Measurements from ENCODE around the gene ZDHHC18. TPM values are rescaled to one million over a fixed set of nuclear protein-coding genes. Genes with fewer than 3 reads are reported as not detected.
A peak's percentile ranks its signal among the peaks of the same experiment; 100 is the strongest.

The ZDHHC18 gene
- total and polyA plus RNA-seq, 2 experiments from 2014 or later = 1.3 to 11.6 TPM

DNA sequence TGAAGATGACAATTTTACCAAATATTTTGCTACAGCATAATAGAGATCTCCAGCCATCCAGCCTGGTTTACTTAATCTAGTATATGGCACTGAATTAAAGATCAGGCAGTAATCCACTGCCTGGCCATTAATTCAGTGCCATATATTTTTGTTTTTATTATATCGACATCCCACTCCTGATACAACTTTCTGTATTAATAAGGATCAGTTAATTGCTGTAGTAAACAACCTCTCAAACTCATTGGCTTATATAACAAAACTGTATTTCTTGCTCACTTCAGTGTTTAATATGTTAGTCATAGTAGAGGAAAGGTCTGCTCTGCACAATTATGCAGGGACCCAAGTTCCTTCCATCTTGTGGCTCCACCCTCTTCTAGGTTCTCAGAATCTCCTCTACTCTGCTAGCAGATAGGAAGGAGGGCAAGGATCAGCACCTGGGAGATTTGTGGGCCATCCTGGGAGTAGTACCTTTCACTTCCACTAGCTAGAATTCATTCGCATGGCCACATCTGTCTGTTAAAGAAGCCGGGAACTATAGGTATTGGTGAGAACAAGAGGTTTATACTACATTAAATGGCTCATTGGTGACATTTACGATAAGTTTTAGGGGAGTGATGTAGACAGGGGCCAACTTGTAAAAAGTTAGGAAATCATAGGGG is 3.6 kb upstream of the ZDHHC18 start:
- H3K4me1 ChIP-seq (ENCODE audit: insufficient read depth) = peaks cover 5% of the 10 kb centered on the region; the same call in 1 of the 2 replicates
- no peak overlapping the region for H3K4me3 ChIP-seq
- H3K9me3 ChIP-seq (ENCODE audit: low read depth) = no peaks in the 10 kb centered on the region
- no peak overlapping the region for H3K27ac ChIP-seq
- H3K4me2 ChIP-seq (ENCODE audit: unreplicated experiment) = no peak overlapping the region
- no peak for DNase-seq
- no peak for TF ChIP-seq EZH2phosphoT487 (IDR thresholded peaks at IDR 0.05; ENCODE audit: insufficient read depth, low read depth)
- TF ChIP-seq EZH2 (IDR thresholded peaks at IDR 0.05; ENCODE audit: insufficient read depth, poor library complexity, severe bottlenecking) = no peak
- WGBS, 2 experiments (ENCODE audit: low coverage in 1 of 2, low lambda C conversion rate in 2 of 2, missing lambda C conversion rate in 2 of 2) = 95 to 96% methylated on average over 4 of the region's 4 CpGs
- H3K36me3 ChIP-seq (ENCODE audit: low read depth) = no peaks in the 10 kb centered on the region
- H3K27me3 ChIP-seq (replicated peaks; ENCODE audit: insufficient read depth) = no peaks in the 10 kb centered on the region
- no peaks in the 10 kb centered on the region for H3K9me2 ChIP-seq (ENCODE audit: insufficient read depth)
- H3F3A ChIP-seq (ENCODE audit: insufficient read depth) = peaks cover 15% of the 10 kb centered on the region
- peaks cover 10% of the 10 kb centered on the region for H3K79me2 ChIP-seq (ENCODE audit: insufficient read depth)
- H3K9ac ChIP-seq = no peak overlapping the region
- in situ Hi-C loops (cut with MboI) = no loop called here
- no peaks in the 10 kb centered on the region for H4K20me1 ChIP-seq (ENCODE audit: insufficient read depth)
- no peak overlapping the region for H2AFZ ChIP-seq

DNA sequence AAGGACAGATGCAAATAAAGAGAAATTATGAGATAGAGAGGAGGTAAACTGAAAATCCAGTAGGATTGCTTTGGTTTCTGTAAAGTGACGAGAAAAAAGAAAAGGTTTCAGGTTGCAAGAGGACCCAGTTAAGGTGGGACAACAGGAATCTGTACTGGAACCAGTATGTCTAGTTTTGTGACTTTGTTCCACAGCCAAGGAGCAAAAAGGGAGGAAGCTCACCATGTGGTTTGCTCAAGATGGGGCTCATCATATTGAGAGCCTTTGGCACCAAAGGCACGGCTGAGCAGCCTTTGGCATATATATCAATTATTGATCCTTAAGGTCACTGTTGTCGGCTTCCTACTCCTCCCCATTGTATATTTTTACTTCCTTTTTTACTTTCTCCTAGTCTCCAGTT is 1.8 kb upstream of the ZDHHC18 start:
- WGBS, 2 experiments (ENCODE audit: low coverage in 1 of 2, low lambda C conversion rate in 2 of 2, missing lambda C conversion rate in 2 of 2) = 89 to 90% methylated on average over 3 of the region's 3 CpGs
- TF ChIP-seq EZH2phosphoT487 (IDR thresholded peaks at IDR 0.05; ENCODE audit: insufficient read depth, low read depth) = no peak
- no peak for TF ChIP-seq EZH2 (IDR thresholded peaks at IDR 0.05; ENCODE audit: insufficient read depth, poor library complexity, severe bottlenecking)
- H3F3A ChIP-seq (ENCODE audit: insufficient read depth) = peaks cover 15% of the 10 kb centered on the region
- no peak overlapping the region for H3K4me3 ChIP-seq
- no peak for DNase-seq
- H2AFZ ChIP-seq = peak overlapping the region; percentile 98; the same call in 1 of the 2 replicates
- no peak overlapping the region for H3K27ac ChIP-seq
- no peak overlapping the region for H3K9ac ChIP-seq
- in situ Hi-C loops (cut with MboI) = no loop called here
- H4K20me1 ChIP-seq (ENCODE audit: insufficient read depth) = no peaks in the 10 kb centered on the region
- no peak overlapping the region for H3K4me2 ChIP-seq (ENCODE audit: unreplicated experiment)
- peaks cover 5% of the 10 kb centered on the region; the same call in 1 of the 2 replicates for H3K4me1 ChIP-seq (ENCODE audit: insufficient read depth)
- no peaks in the 10 kb centered on the region for H3K9me3 ChIP-seq (ENCODE audit: low read depth)
- no peaks in the 10 kb centered on the region for H3K9me2 ChIP-seq (ENCODE audit: insufficient read depth)
- H3K36me3 ChIP-seq (ENCODE audit: low read depth) = no peaks in the 10 kb centered on the region
- no peaks in the 10 kb centered on the region for H3K27me3 ChIP-seq (replicated peaks; ENCODE audit: insufficient read depth)
- peaks cover 24% of the 10 kb centered on the region for H3K79me2 ChIP-seq (ENCODE audit: insufficient read depth)

DNA sequence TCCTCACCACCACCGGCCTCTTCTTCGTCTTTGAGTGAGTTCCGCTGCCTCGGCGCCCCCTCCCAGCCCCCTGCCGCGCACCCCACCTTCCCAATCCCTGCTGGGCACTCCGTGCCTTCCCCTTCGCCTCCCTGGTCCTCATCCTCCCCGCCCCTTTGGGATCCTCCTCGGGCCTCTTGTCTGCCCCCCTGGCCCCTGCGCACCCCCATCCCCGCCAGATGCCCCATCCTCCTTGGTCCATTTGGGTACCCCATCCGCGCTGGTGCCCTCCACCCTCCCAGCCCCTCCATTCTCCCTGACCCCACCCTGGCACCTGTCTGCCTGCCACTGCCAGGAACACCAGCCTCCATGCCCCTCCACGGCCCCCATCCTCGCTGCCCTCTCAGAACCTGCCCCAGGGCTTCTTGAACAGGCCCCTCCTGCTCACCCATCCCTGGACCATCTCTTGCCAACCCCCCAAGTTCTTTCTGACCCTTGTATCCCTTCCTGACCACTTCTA is 667 bp downstream of the ZDHHC18 start:
- no peaks in the 10 kb centered on the region for H4K20me1 ChIP-seq (ENCODE audit: insufficient read depth)
- H3K4me1 ChIP-seq (ENCODE audit: insufficient read depth) = peaks cover 5% of the 10 kb centered on the region; the same call in 1 of the 2 replicates
- H3K27ac ChIP-seq = no peak overlapping the region
- H3K9ac ChIP-seq = peak overlapping the region; percentile 87
- peak overlapping the region; percentile 70 for H2AFZ ChIP-seq
- H3K4me2 ChIP-seq (ENCODE audit: unreplicated experiment) = peak overlapping the region; percentile 86
- peaks cover 15% of the 10 kb centered on the region for H3F3A ChIP-seq (ENCODE audit: insufficient read depth)
- H3K9me2 ChIP-seq (ENCODE audit: insufficient read depth) = no peaks in the 10 kb centered on the region
- no peak for DNase-seq
- H3K27me3 ChIP-seq (replicated peaks; ENCODE audit: insufficient read depth) = no peaks in the 10 kb centered on the region
- H3K9me3 ChIP-seq (ENCODE audit: low read depth) = no peaks in the 10 kb centered on the region
- no peaks in the 10 kb centered on the region for H3K36me3 ChIP-seq (ENCODE audit: low read depth)
- no peak for TF ChIP-seq EZH2 (IDR thresholded peaks at IDR 0.05; ENCODE audit: insufficient read depth, poor library complexity, severe bottlenecking)
- TF ChIP-seq EZH2phosphoT487 (IDR thresholded peaks at IDR 0.05; ENCODE audit: insufficient read depth, low read depth) = no peak
- peak overlapping the region; percentile 78 for H3K4me3 ChIP-seq
- in situ Hi-C loops (cut with MboI) = no loop called here
- 2 to 7% methylated on average over 3 to 17 of the region's 17 CpGs for WGBS, 2 experiments (ENCODE audit: low coverage in 1 of 2, low lambda C conversion rate in 2 of 2, missing lambda C conversion rate in 2 of 2)
- peaks cover 42% of the 10 kb centered on the region for H3K79me2 ChIP-seq (ENCODE audit: insufficient read depth)

DNA sequence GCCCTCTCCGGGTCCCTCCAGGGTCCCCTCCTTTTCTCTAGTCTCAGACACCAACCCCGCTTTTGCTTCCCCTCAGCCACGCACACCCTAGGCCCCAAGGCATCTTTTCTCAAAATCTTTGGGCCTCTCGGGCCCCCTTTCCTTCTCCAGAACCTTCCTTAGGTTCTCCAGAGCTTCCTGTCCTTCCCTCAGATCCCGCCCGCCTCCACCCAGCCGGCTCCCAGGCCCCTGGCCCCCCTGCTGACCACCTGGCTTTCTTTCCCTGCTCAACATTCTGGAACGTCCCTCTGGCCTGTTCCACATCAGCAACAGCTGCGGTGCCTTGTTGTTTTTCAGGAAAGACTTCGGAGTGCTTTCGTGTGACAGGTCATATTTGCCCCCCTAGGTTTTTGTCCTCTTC is 1.2 kb downstream of the ZDHHC18 start:
- peak overlapping the region; percentile 87 for H3K9ac ChIP-seq
- H3K9me2 ChIP-seq (ENCODE audit: insufficient read depth) = no peaks in the 10 kb centered on the region
- peaks cover 15% of the 10 kb centered on the region for H3F3A ChIP-seq (ENCODE audit: insufficient read depth)
- peak overlapping the region; percentile 70; the same call in 1 of the 2 replicates for H2AFZ ChIP-seq
- no peak overlapping the region for H3K27ac ChIP-seq
- TF ChIP-seq EZH2phosphoT487 (IDR thresholded peaks at IDR 0.05; ENCODE audit: insufficient read depth, low read depth) = no peak
- TF ChIP-seq EZH2 (IDR thresholded peaks at IDR 0.05; ENCODE audit: insufficient read depth, poor library complexity, severe bottlenecking) = no peak
- peak; percentile 30 for DNase-seq
- WGBS, 2 experiments (ENCODE audit: low coverage in 1 of 2, low lambda C conversion rate in 2 of 2, missing lambda C conversion rate in 2 of 2) = 17 to 18% methylated on average over 11 of the region's 11 CpGs
- peaks cover 42% of the 10 kb centered on the region for H3K79me2 ChIP-seq (ENCODE audit: insufficient read depth)
- no peaks in the 10 kb centered on the region for H4K20me1 ChIP-seq (ENCODE audit: insufficient read depth)
- H3K36me3 ChIP-seq (ENCODE audit: low read depth) = peaks cover 4% of the 10 kb centered on the region; the same call in 1 of the 2 replicates
- in situ Hi-C loops (cut with MboI) = no loop called here
- H3K4me3 ChIP-seq = peak overlapping the region; percentile 78
- H3K4me2 ChIP-seq (ENCODE audit: unreplicated experiment) = peak overlapping the region; percentile 86
- no peaks in the 10 kb centered on the region for H3K9me3 ChIP-seq (ENCODE audit: low read depth)
- H3K4me1 ChIP-seq (ENCODE audit: insufficient read depth) = peaks cover 5% of the 10 kb centered on the region; the same call in 1 of the 2 replicates
- H3K27me3 ChIP-seq (replicated peaks; ENCODE audit: insufficient read depth) = no peaks in the 10 kb centered on the region
